Neuron (in vitro differentiated cells): ENCODE measurements around the gene TMEM145.

Experiments used
- H2AFZ ChIP-seq: one replicate; pipeline ENCODE4 v1.6.1; 2013; ENCODE audit warnings: low read depth, mild to moderate bottlenecking, inconsistent platforms, low read length, moderate library complexity
- H3K27me3 ChIP-seq: one replicate; pipeline ENCODE4 v1.6.1; 2013; ENCODE audit warnings: low read length; ENCODE audit not compliant: insufficient read depth
- H3K36me3 ChIP-seq: one replicate; pipeline ENCODE4 v1.6.1; 2013; ENCODE audit warnings: low read length; ENCODE audit not compliant: insufficient read depth
- H3K4me1 ChIP-seq: one replicate; pipeline ENCODE4 v1.6.1; 2013; ENCODE audit warnings: low read length; ENCODE audit not compliant: insufficient read depth
- H3K4me3 ChIP-seq: 2 replicates; pipeline ENCODE4 v1.5.1; 2013; ENCODE audit warnings: mild to moderate bottlenecking, low read length, moderate library complexity
- H3K9me3 ChIP-seq: one replicate; pipeline ENCODE4 v1.6.1; 2013; ENCODE audit warnings: low read length

The TMEM145 gene

DNA sequence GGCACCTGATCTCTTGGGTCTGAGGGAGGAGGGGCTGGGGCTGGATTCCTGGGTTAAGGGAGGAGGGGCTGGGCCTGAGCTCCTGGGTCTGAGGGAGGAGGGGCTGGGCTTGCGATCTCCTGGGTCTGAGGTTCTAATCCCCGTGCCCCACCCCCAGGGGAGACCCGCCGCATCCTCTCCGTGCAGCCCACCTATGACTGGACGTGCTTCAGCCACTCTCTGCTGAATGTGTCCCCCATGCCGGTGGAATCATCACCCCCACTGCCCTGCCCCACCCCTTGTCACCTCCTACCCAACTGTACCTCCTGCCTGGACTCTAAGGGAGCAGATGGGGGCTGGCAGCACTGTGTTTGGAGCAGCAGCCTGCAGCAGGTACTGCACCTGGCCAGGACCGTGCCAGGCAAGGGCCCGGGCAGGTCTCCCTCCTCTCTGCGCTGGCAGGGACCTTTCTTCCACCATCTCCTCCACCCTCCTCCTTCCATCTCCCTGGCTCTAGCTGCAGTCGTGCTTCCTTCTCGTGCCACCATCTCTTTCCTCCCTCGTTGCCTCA lies 49.9 kb downstream of the TMEM145 start:
- no peak overlapping the region for H2AFZ ChIP-seq
- peaks cover 56% of the 10 kb centered on the region for H3K36me3 ChIP-seq
- H3K9me3 ChIP-seq: peaks cover 4% of the 10 kb centered on the region
- no peaks in the 10 kb centered on the region for H3K27me3 ChIP-seq
- H3K4me3 ChIP-seq: no peak overlapping the region
- H3K4me1 ChIP-seq: no peaks in the 10 kb centered on the region

DNA sequence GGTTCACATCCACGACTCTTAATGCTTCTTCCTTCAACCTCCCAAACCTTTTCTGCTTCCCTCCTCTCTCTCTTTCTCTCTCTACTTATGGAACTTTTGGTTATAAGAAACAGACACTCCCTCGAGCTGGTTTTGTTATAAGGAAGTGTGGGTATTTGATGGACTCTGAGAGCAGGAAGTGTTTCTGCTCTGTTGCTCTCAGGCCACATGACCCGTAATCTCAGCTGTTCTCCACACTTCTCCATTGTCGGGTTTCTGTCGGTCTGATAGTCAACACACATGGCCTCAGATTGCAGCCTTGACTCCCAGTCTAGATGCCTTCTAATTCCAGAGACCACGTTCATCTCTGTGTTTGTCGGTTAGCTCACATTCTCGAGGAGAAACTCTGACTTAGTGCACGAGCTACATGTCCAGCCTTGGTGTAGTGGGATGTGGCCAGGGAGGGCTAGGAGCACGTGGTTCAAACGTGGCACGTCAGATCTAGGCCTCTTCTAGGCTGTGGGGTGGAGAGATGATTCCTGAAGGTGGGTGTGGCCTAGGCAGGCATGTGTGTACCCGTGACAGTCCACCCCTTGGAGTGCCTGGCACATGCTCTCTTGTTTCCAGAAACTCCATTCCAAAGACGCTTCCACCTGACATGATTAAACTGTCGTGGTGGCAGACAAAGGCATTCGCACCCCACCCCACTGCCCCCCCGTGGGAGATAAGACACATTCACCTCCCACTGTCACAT lies 50.7 kb downstream of the TMEM145 start:
- H3K4me1 ChIP-seq: no peaks in the 10 kb centered on the region
- peaks cover 51% of the 10 kb centered on the region for H3K36me3 ChIP-seq
- H2AFZ ChIP-seq: no peak overlapping the region
- H3K4me3 ChIP-seq: no peak overlapping the region
- H3K27me3 ChIP-seq: no peaks in the 10 kb centered on the region
- H3K9me3 ChIP-seq: peaks cover 4% of the 10 kb centered on the region

DNA sequence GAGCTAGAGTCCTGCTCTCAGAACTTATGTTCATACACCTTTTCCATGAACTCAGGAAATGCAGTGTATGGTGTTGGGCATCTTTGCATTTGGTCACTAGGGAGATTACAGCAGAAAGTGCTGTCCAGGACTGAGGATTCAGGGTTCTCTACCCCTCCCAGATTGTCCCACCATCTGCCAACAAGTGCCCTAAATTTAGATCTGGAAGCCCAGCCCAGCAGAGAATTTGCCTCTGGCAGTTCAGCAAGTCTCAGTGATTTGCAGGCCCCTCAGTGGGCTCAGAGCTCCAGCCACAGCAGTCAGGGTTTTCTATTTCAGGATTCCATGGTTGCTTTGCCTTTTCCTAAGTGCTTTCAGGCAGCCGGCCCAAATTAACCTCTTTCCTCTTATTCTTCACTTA lies 53.6 kb downstream of the TMEM145 start:
- H3K27me3 ChIP-seq: no peaks in the 10 kb centered on the region
- peaks cover 4% of the 10 kb centered on the region for H3K9me3 ChIP-seq
- no peak overlapping the region for H2AFZ ChIP-seq
- H3K4me3 ChIP-seq: no peak overlapping the region
- peaks cover 49% of the 10 kb centered on the region for H3K36me3 ChIP-seq
- peaks cover 11% of the 10 kb centered on the region for H3K4me1 ChIP-seq

DNA sequence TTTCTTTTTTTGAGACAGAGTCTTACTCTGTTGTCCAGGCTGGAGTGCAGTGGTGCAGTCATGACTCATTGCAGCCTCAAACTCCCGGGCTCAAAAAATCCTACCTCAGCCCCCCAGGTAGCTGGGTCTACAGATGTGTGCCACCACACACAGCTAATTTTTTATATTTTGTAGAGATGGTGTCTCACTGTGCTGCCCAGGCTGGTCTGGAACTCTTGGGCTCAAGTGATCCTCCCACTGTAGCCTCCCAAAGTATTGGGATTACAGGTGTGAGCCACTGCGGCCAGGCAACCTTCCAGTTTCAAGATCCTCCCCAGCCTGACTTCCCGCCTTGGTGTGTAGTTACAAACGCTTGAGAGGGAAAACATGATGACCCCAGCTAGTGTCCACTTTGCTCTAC lies 54.8 kb downstream of the TMEM145 start:
- Histone ChIP-seq H2AFZ (no peak overlapping the region), H3K27me3 (no peaks in the 10 kb centered on the region), H3K4me1 (peaks cover 11% of the 10 kb centered on the region), H3K4me3 (no peak overlapping the region), H3K9me3 (peaks cover 4% of the 10 kb centered on the region), H3K36me3 (peaks cover 47% of the 10 kb centered on the region)

DNA sequence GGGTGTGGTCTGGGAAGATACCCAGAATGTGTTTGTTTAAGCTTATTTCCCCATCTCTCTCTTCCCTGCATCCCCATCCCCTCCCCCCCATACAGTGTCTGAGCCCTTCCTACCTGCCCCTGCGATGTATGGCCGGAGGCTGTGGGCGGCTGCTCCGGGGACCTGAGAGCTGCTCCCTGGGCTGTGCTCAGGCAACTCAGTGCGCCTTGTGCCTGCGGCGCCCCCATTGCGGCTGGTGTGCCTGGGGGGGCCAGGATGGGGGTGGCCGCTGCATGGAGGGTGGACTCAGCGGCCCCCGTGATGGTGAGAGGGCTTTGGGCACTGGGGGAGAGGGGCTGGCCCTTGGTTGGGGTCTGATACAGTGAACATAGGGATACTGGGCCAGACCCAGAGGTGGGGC lies 55.3 kb downstream of the TMEM145 start:
- Histone ChIP-seq H2AFZ (no peak overlapping the region), H3K36me3 (peaks cover 43% of the 10 kb centered on the region), H3K4me1 (peaks cover 11% of the 10 kb centered on the region), H3K27me3 (no peaks in the 10 kb centered on the region), H3K4me3 (no peak overlapping the region), H3K9me3 (peaks cover 3% of the 10 kb centered on the region)

DNA sequence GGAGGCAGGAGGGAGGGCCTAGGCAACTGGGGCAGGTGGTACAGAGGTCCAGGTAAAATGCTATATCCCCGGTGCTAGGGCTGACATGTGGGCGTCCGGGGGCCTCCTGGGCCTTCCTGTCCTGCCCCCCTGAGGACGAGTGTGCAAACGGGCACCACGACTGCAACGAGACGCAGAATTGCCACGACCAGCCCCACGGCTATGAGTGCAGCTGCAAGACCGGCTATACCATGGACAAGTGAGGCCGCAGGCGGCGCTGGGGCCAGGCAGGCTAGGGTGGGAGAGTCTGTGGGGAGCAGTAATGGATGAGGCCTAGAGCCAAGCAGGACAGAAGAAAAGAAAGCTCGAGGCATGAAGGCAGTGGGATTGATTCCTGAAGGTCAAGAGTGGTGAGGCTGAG lies 55.7 kb downstream of the TMEM145 start:
- Histone ChIP-seq H2AFZ (no peak overlapping the region), H3K4me3 (no peak overlapping the region), H3K4me1 (peaks cover 11% of the 10 kb centered on the region), H3K36me3 (peaks cover 41% of the 10 kb centered on the region), H3K9me3 (peaks cover 1% of the 10 kb centered on the region), H3K27me3 (no peaks in the 10 kb centered on the region)

DNA sequence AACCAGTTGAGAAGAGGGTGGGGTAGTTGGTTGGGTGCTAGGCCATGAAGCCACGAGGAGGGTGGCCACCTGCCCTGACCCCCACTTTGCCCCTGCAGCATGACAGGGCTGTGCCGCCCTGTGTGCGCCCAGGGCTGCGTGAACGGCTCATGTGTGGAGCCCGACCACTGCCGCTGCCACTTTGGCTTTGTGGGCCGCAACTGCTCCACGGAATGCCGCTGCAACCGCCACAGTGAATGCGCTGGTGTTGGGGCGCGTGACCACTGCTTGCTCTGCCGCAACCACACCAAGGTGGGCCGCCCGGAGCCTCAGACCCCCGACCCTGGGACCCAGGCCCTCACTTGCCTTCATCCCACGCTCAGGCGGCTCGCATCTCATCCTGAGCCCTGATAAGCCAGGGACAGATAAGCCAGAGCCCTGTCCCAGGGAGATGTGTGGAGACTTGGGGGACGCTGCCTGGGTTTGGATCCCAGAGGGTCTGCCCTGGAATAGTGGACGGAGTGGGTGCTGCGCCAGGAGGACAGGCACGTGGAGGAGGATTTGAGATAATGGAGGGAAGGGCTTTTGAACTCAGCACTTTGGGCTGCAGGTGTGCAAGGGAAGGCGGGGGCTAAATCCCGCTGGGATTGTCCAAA lies 56.4 kb downstream of the TMEM145 start:
- Histone ChIP-seq H3K4me3 (no peak overlapping the region), H3K36me3 (peaks cover 39% of the 10 kb centered on the region), H3K4me1 (peaks cover 11% of the 10 kb centered on the region)

DNA sequence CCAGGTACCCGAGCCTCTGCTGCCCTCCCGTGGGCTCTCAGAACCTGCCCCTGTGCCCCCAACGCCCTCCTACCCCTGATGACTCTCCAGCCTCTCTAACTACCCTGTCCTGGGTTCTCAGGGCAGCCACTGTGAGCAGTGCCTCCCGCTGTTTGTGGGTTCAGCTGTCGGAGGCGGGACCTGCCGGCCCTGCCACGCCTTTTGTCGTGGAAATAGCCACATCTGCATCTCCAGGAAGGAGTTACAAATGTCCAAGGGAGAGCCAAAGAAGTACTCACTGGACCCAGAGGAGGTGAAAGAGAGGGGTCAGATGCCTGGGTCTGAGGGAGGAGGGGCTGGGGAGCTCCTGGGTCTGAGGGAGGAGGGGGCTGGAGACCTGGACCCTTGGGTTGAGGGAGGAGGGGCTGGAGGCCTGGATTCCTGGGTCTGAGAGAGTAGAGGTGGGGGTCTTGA lies 57.0 kb downstream of the TMEM145 start:
- peaks cover 42% of the 10 kb centered on the region for H3K36me3 ChIP-seq
- no peak overlapping the region for H2AFZ ChIP-seq
- H3K4me1 ChIP-seq: peaks cover 11% of the 10 kb centered on the region
- no peaks in the 10 kb centered on the region for H3K9me3 ChIP-seq
- no peak overlapping the region for H3K4me3 ChIP-seq
- H3K27me3 ChIP-seq: no peaks in the 10 kb centered on the region

More for the DNA sequence above, 56.4 kb downstream of the TMEM145 start:
- Histone ChIP-seq H3K9me3 (no peaks in the 10 kb centered on the region), H2AFZ (no peak overlapping the region), H3K27me3 (no peaks in the 10 kb centered on the region)

DNA sequence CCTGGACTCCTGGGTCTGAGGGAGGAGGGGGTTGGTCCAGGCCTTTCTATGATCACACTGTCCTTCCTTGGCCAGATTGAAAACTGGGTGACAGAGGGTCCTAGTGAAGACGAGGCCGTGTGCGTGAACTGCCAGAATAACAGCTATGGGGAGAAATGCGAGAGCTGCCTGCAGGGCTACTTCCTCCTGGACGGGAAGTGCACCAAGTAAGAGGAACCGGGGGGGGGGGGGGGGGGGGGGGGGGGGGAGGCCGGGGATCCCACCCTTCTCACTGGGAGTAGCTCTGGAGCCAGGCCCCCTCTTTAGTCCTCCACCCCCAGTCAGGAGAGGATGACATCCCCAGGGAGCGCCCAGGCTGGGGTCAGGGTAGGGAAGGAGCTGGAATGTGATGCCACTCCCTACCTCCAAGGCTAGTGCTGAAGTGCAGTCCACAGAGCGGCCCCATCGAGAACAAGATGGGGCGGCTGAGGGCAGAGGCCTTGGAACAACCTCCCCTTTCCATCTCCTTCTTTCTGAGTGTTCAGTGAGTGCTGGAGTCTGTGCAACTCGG lies 57.6 kb downstream of the TMEM145 start:
- H3K36me3 ChIP-seq: peaks cover 44% of the 10 kb centered on the region
- no peak overlapping the region for H2AFZ ChIP-seq
- H3K9me3 ChIP-seq: no peaks in the 10 kb centered on the region
- no peaks in the 10 kb centered on the region for H3K27me3 ChIP-seq
- no peak overlapping the region for H3K4me3 ChIP-seq
- H3K4me1 ChIP-seq: peaks cover 11% of the 10 kb centered on the region
